Heart left ventricle (tissue), 13 donors: ENCODE measurements around the gene ADAMTSL1.

Experiments used
- CTCF ChIP-seq, 12 donors: fragments of 200-600 bp; sonication (generic) in 4 of 12; IDR thresholded peaks; one replicate each; pipeline versions ENCODE4 v1.5.0 to v1.8.0; 2018 to 2022; ENCODE audit warnings: antibody characterized with exemption in 12 of 12, mild to moderate bottlenecking in 5 of 12
- POLR2A ChIP-seq, 2 donors: fragments of 450-650 bp; IDR thresholded peaks; one replicate each; pipeline ENCODE4 v1.6.1; 2017; ENCODE audit warnings: antibody characterized with exemption in 2 of 2, mild to moderate bottlenecking in 2 of 2, moderate library complexity in 2 of 2
- donor health status: ischemic (EF 13 %, LVEDD 7.1; RV severe dilation, severe dysfunction).
- donor health status: DM: no; HTN: yes; CAD: no.
- donor health status: DM: no; HTN: no; CAD: no.
- donor health status: ischemic (EF 25% LVEDD 6.9; RV normal size, moderate dysfunction).
- donor health status: ischemic (EF 25% LVEDD 5.7; RV mildly dilated, moderate dysfunction).
- donor health status: ischemic (EF 35%, LVEDD 5.7; RV mildly dilated, moderate dysfunction).
- donor health status: nonischemic (EF 11% LVEDD 7.7; RV severe dilation, severe dysfunction).
- donor health status: DM: yes; HTN: yes; CAD: no.
- donor health status: PGD.
- donor health status: ischemic (EF 29% LVEDD 5.4; RV normal size, mild dysfunction).
- donor health status: nonischemic (EF 23%, LVEDD 6.1; RV moderate dilation, normal function).

DNA sequence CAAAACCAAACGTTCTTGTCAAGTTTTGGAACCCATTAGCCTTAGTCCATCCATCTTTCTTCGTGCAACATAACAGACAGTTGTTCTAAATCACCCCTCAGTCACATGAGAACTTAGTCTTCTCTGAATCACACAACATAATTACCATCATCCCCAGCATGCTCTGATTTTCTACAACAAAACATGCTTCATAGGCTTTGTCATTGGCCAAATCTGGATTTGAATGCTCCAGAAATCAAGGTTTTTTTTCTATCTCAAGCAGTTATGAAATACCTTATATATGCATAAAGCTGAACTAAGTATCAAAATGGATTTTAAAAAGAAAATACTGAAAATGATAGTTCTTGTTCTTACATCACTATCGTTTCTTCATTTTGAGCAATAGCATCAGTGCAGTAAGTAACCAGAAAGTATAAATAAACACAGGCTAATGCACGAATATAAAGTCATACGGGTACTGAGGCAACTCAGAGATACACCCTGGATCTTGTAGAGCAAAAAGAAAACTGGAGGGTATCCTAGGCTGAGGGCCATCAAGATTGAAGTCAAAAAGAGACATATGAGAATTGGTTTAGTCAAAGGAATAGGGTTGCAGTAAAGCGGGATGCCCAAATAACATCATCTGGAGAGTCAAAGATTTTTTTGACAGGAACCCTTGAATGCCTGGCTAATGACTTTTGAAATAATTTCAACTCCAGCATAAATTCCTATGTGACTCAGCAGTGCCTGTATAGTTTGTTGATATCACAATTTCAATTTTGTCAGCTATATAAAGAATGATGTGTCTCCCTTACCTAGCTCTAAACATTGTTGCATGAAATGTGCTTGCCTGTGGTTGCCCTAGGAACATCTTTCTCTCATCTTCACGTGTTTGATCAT, 164.7 kb downstream of the ADAMTSL1 start:
- TF ChIP-seq POLR2A (IDR thresholded peaks at IDR 0.05) (no peak), CTCF (IDR thresholded peaks at IDR 0.05) (no peak)
